Fibroblast of skin of back (primary cell): ENCODE measurements around the gene PFDN6.

ENCODE experiments used
- DNase-seq: peaks from one replicate; pipeline ENCODE4 v3.0.0-alpha.2; 2013

Gene PFDN6

DNA sequence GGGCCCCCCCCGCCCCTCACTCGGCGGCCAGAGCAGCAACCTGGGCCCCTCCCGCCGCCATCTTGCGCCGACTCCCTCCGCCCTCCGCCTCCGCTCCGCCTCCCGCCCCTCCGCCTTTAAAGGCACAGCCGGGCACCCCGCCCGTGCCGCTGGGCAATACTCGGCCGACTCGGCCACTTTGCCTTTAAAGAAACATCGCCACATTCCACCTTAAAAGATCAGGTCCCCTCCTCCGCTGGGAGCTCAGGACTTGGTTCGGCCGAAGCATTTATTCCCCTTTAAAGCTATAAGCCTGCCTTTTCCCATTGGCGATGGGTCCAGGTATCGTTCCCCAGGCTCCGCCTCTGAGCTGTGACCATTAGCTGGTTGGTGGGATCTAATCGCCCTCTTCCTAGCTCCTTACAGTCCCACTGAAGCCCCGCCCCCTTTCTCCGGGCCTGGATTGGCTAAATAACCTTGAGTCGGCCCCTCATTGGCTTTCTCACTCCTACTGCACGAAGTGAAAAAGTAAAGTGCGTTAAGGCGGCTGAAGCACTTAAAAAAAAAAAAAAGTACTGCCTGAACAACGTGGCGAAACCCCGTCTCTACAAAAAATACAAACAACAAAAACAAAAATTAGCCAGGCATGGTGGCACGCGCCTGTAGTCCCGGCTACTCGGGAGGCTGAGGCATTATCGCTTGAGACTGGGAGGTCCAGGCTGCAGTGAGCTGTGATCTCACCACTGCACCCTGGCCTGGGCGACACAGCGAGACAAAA, 28.4 kb downstream of the PFDN6 start, which contains the start of gene ZBTB22:
Gene ZBTB22, minus strand, starts transcription at position 76 of the 757 bp plus-strand sequence. CDS start 828 bp downstream, outside the sequence.
- DNase-seq, result peak; percentile 99

DNA sequence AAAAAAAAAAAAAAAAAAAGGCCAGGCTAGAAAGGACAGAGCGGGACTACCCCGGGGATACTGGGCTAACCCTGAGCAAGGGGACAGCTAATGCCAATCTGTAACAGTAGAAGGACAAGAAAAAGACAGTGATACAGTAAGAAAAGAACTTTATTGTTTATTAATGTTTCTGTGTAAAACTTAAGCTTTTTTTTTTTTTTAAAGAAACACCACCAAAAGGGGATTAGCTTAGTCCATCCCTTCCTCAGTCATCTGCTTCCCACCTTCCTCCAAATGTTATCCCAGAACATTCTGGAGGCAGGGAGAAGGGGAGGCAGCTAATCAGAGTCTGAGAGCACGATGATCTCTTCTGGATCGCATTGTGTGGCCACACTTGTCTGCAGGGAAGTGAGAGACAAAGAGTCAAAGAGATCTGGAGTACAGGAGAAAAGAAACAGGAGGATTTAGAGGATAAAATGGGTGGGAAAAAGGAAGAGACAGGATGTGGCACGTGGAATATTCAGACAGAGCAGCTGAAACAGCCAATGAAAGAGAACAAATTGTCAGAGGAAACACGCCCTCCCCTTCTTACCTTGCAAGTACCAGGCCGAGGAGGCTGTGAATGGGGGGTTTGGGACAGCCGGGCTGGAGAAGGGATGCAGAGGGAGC, 29.1 kb downstream of the PFDN6 start:
- DNase-seq, result no peak

DNA sequence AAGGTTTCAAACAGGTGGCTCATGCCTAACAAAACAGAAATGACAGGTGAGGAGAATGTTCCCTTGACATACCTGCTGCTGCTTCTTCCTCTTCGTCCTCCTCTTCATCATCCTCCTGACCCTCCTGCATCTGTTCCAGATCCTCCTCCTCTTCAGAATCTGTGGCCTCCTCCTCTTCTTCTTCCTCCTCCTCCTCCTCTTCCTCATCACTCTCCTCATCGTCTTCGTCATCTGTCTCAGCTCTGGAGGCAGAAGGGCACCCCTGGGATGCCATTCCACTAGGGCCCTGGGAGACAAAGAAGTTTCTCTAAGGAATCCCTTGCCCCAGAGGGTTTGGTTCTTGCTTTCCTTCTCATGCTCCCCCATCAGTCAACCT, 30.5 kb downstream of the PFDN6 start:
- DNase-seq, result no peak

DNA sequence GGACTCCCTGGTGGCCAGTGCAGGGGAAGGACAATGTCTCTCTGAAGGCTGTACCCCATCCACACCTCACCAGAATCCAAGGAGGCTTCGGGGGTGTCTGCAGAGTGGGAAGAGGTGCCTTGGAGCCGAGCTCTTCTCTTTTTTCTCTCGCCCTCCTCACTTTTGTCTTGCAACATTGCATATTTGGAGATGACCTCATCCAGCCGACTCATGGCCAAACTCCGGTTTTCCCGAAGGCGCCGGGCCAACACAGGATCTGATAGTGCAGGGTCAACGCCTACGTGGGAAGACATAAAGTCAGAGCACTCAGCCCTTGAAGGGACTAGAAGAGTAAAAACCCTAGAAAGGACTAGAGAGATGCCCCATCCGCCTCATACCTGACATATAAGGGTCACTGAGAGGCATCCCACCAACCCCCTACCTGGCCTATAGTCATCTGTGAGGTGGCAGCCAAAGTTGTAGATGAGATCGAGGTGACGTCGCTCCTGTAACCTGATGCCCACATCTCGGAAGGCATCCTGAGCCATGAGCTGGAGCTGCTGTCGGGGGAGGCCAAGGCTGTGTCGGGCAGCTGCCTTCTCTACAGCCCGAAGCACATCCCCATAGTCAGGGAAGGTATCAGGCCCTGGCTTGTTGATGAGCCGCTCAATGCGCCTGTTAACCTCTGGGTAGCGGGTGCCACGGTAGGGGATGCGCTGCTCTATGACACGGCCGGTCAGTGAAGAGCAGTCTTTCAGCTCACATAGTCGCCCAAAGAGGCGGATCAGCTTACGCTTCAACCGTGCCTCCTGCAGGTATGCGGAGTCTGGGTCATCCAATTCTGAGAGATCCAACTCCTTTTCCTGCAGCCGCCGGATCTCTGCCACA, 31.1 kb downstream of the PFDN6 start:
- peak; percentile 82 for DNase-seq

DNA sequence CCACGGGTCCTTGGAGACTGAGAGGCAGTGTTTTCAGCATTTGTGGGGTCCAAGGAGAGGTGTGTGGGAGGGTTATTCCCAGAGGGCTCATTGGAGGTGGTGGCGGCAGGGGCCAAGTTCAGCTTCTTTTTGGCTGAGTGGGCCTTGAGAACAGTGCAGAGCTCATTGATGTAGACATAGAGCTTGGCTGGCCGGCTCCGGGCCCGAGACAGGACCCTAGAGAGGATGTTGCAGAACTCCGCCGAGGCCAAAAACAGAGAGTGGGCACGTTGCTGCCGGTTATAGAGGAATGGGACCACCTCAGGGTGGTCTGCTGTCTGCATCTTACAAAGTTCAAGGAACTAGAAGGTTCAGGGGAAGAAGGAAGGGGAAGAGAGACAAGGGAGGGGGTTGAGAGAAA, 31.8 kb downstream of the PFDN6 start:
- DNase-seq, result no peak

DNA sequence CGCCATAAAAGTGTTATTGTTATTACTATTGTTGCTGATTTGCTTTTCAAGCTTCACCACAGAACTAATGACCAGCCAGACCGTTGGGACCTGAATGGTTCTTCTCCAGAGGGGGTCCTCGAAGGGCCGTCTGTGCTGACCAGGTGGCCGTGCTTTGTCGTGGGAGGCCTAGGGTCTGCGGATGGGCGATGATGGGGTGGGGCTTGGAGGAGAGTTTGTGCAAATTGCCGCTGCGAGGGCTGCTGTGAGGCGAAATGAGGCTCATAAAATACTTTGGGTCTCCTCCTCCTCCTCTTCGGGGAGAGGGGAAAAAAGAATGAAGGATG, 34.2 kb downstream of the PFDN6 start:
- DNase-seq, result no peak

DNA sequence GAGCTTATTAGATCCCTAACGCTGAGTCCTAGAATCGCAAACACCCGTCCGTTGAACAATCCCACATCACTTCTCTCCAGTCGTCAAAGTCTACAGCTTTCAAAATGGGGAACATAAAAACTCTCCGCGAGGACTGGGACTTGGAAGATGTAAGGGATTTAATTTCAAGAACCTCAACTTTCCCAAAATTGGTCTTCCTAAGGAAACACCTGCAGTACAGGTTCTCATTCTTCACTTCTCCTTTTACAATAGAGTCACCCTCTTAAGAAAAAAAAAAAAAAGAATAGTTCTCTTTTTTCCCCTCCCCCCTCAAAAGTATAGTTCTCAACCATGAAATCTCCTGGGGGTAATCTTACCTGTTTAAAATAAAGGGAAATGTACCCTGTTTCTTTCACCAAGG, 34.7 kb downstream of the PFDN6 start:
- DNase-seq, result no peak

DNA sequence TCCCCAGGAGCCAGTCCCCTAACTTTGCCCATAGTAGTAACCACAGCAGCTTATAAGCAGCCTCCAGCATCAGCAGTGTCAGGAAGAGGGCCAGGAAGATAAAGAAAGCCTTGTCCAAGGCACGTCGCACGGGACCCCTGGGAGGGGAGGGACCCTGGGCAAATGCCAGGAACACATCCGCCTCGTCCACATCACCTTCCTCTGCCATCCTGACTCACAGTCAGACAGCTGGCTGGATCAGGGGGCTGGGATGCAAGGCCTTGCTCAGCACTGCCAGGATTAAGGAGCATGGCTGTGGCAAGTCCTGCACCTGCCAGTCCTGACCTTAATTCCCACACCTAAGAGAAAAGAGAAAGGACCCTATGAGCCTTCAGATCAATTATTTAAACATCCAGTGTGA, 39.7 kb downstream of the PFDN6 start:
- no peak for DNase-seq

DNA sequence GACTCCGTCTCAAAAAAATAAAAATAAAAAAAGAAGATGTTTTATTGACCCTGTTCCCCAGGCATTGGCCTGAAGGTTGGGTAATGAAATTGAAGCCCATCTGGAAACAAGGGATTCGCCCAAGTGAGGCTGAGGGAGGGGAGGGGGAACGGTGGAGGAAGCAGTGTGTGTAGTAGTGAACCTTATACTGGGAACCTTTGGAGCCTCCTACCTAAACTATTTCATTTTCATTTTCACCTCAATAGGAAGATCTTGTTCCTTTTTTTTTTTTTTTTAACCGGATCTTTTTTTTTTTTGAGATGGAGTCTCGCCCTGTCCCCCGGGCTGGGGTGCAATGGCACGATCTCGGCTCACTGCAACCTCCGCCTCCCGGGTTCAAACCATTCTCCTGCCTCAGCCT, 41.3 kb downstream of the PFDN6 start:
- DNase-seq, result no peak

DNA sequence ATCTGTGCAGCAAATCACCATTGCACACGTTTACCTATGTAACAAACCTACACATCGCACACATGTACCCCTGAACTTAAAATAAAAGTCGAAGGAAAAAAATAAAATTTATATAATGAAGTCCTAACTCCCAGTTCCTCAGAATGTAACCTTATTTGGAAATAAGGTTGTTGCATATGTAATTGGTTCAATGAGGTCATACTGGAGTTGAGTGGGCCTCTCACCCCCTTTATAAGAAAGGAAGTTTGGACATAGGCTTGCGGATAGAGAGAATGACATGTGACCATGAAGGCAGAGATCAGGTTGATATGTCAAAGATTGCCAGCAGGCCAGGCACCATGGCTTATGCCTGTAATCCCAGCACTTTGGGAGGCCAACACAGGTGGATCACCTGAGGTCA, 44.3 kb downstream of the PFDN6 start:
- DNase-seq, result no peak

DNA sequence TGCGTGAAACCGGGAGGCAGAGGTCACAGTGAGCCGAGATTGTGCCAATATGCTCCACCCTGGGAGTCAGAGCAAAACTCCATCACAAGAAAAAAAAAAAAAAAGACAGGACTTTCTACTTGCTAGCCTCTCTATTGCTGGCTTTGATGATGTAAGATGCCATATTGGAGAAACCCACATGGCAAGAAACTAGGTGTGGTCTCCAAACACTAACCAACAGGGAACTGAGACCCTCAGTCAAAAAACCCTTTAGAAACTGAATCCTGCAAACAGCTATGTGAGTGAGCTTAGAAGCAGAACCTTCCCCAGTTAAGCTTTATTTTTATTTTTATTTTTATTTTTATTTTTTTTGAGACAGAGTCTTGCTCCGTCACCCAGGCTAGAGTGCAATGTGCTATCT, 46.5 kb downstream of the PFDN6 start:
- no peak for DNase-seq

DNA sequence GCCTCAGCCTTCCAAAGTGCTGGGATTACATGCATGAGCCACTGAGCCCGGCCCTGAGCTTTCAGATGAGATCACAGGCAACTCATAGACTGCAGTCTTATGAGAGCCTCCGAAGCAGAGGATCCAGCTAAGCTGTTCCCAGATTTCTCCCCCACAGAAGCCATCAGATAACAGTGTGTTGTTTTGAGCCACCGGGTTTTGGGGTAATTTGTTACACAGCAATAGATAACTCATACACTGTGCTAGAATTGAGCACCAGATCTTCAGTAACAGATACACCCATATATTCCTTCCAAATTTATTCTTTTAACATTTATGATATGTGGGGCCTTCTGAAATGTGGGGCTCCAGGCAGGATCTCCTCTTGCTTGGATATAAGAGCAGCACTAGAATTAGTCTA, 47.1 kb downstream of the PFDN6 start:
- DNase-seq, result no peak

DNA sequence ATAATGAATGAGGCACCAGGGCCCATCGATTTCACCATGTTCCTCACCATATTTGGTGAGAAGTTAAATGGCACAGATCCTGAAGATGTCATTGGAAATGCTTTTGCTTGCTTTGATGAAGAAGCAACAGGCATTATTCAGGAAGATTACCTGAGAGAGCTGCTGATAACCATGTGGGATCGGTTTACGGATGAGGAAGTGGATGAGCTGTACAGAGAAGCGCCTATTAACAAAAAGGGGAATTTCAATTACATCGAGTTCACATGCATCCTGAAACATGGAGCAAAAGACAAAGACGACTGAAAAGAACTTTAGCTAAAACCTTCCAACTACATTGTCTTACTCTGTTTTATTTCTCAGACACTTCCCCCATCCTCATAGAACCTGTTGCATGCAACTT, 49.8 kb downstream of the PFDN6 start:
- no peak for DNase-seq
